Smooth muscle cell of the brain vasculature (primary cell): ENCODE measurements around the gene UPK3A.
"Not testable (repeated sequence)": the region's sequence is repeated elsewhere in the genome, so short reads cannot be mapped to it uniquely, and the experiment has no call there.

ENCODE experiments used
- DNase-seq: peaks from one replicate; pipeline ENCODE4 v3.0.0-alpha.2; 2012; ENCODE audit warnings: low read depth, low spot score

Gene UPK3A

GRCh38 chr22:45281010-45281409 lies 3.7 kb upstream of the UPK3A start:
- no peak for DNase-seq

- no peak for DNase-seq
Observed at GRCh38 chr22:45285263-45286058, 712 bp downstream of the UPK3A start.

- DNase-seq, result no peak
Observed at GRCh38 chr22:45286854-45287551, 2.3 kb downstream of the UPK3A start.

- DNase-seq, result no peak
Observed at GRCh38 chr22:45290410-45290936, 5.7 kb downstream of the UPK3A start.

GRCh38 chr22:45291061-45291930 lies 6.5 kb downstream of the UPK3A start:
- no peak for DNase-seq

- no peak for DNase-seq
Observed at GRCh38 chr22:45291931-45292290, 7.2 kb downstream of the UPK3A start.

GRCh38 chr22:45292731-45293442 lies 8.1 kb downstream of the UPK3A start:
- no peak for DNase-seq

- DNase-seq, result no peak
Observed at GRCh38 chr22:45294030-45294429, 9.3 kb downstream of the UPK3A start.

GRCh38 chr22:45295004-45295403 lies 10.3 kb downstream of the UPK3A start:
- not testable (repeated sequence) for DNase-seq

GRCh38 chr22:45295492-45295891 lies 10.7 kb downstream of the UPK3A start:
- no peak for DNase-seq

GRCh38 chr22:45296628-45297297 lies 12.0 kb downstream of the UPK3A start:
- no peak for DNase-seq

GRCh38 chr22:45298934-45299505 lies 14.3 kb downstream of the UPK3A start:
- DNase-seq, result no peak

- DNase-seq, result no peak
Observed at GRCh38 chr22:45302751-45303150, 18.0 kb downstream of the UPK3A start.

GRCh38 chr22:45303181-45303580 lies 18.4 kb downstream of the UPK3A start:
- DNase-seq, result no peak

- DNase-seq, result no peak
Observed at GRCh38 chr22:45304971-45305370, 20.2 kb downstream of the UPK3A start.

GRCh38 chr22:45305456-45306075 lies 20.8 kb downstream of the UPK3A start:
- no peak for DNase-seq

GRCh38 chr22:45306139-45306538 lies 21.4 kb downstream of the UPK3A start:
- DNase-seq, result no peak

GRCh38 chr22:45308391-45308956 lies 23.7 kb downstream of the UPK3A start:
- no peak for DNase-seq

GRCh38 chr22:45308957-45309421 lies 24.2 kb downstream of the UPK3A start:
- no peak for DNase-seq
